Measurements from ENCODE around the gene BTBD18. TPM values are rescaled to one million over a fixed set of nuclear protein-coding genes. Genes with fewer than 3 reads are reported as not detected.

BTBD18 gene
- total and polyA plus RNA-seq, 8 donors: not detected

GRCh38 chr11:57777969-57778317, 26.3 kb upstream of the BTBD18 start:
- H3K36me3 ChIP-seq: no peaks in the 10 kb centered on the region
- H3K27me3 ChIP-seq: no peaks in the 10 kb centered on the region
- TF ChIP-seq POLR2AphosphoS5 (IDR thresholded peaks at IDR 0.05): peak in 1 of 3 donors; percentile 28
- TF ChIP-seq CTCF (IDR thresholded peaks at IDR 0.05): no peak
- TF ChIP-seq EP300 (IDR thresholded peaks at IDR 0.05): no peak
- peaks cover 80 to 100% (median 94%) of the 10 kb centered on the region in 4 donors for H3K4me1 ChIP-seq
- 11 to 18% (median 16%) methylated on average over 3 of the region's 3 CpGs for WGBS, 5 donors
- peak; percentile 65 to 88 for DNase-seq
- peak overlapping the region; percentile 88 to 96 (median 90) for H3K27ac ChIP-seq
- intact Hi-C loops (cut with DNase I; ENCODE audit: low total_unique reads): no loop called here
- no peaks in the 10 kb centered on the region for H3K9me3 ChIP-seq
- H3K4me3 ChIP-seq: peak overlapping the region; percentile 5 to 20 (median 14)

- Histone ChIP-seq H3K36me3 (no peaks in the 10 kb centered on the region), H3K27me3 (no peaks in the 10 kb centered on the region), H3K27ac (peak overlapping the region; percentile 88 to 96 (median 90)), H3K4me3 (no peak overlapping the region), H3K4me1 (peaks cover 84 to 100% (median 94%) of the 10 kb centered on the region in 4 donors), H3K9me3 (no peaks in the 10 kb centered on the region)
- TF ChIP-seq POLR2AphosphoS5 (IDR thresholded peaks at IDR 0.05): no peak
- no peak for TF ChIP-seq EP300 (IDR thresholded peaks at IDR 0.05)
- no peak for TF ChIP-seq POLR2A (IDR thresholded peaks at IDR 0.05)
- no peak for TF ChIP-seq CTCF (IDR thresholded peaks at IDR 0.05)
- DNase-seq: peak in 1 of 2 donors; percentile 28
- WGBS, 5 donors: 16 to 29% (median 21%) methylated on average over 2 of the region's 2 CpGs
- intact Hi-C loops (cut with DNase I; ENCODE audit: low total_unique reads): no loop called here
Observed at GRCh38 chr11:57776577-57777210, 25.1 kb upstream of the BTBD18 start.

- no peaks in the 10 kb centered on the region for H3K9me3 ChIP-seq
- DNase-seq: peak in 1 of 2 donors; percentile 60
- 36 to 53% (median 45%) methylated on average over 3 of the region's 3 CpGs for WGBS, 5 donors
- no peaks in the 10 kb centered on the region for H3K36me3 ChIP-seq
- H3K4me3 ChIP-seq: peak overlapping the region in 1 of 4 donors; percentile 4
- no peaks in the 10 kb centered on the region for H3K27me3 ChIP-seq
- H3K27ac ChIP-seq: peak overlapping the region; percentile 84 to 91 (median 89)
- intact Hi-C loops (cut with DNase I; ENCODE audit: low total_unique reads): no loop called here
- TF ChIP-seq CTCF (IDR thresholded peaks at IDR 0.05) (no peak), POLR2AphosphoS5 (IDR thresholded peaks at IDR 0.05) (no peak), EP300 (IDR thresholded peaks at IDR 0.05) (no peak), POLR2A (IDR thresholded peaks at IDR 0.05) (no peak)
- H3K4me1 ChIP-seq: peaks cover 78 to 100% (median 92%) of the 10 kb centered on the region in 4 donors
Observed at GRCh38 chr11:57776031-57776521, 24.5 kb upstream of the BTBD18 start.

GRCh38 chr11:57775491-57775890, 23.9 kb upstream of the BTBD18 start:
- H3K27ac ChIP-seq: peak overlapping the region; percentile 84 to 91 (median 89)
- H3K36me3 ChIP-seq: no peaks in the 10 kb centered on the region
- intact Hi-C loops (cut with DNase I; ENCODE audit: low total_unique reads): no loop called here
- no peaks in the 10 kb centered on the region for H3K9me3 ChIP-seq
- no peaks in the 10 kb centered on the region for H3K27me3 ChIP-seq
- peaks cover 77 to 100% (median 92%) of the 10 kb centered on the region in 4 donors for H3K4me1 ChIP-seq
- no peak for TF ChIP-seq CTCF (IDR thresholded peaks at IDR 0.05)
- TF ChIP-seq POLR2A (IDR thresholded peaks at IDR 0.05): no peak
- TF ChIP-seq EP300 (IDR thresholded peaks at IDR 0.05): no peak
- 24 to 47% (median 36%) methylated on average over 5 of the region's 5 CpGs for WGBS, 5 donors
- peak overlapping the region in 1 of 4 donors; percentile 4 for H3K4me3 ChIP-seq
- peak in 1 of 2 donors; percentile 62 for DNase-seq
